ENCODE data around the gene TMEM132D. TPM values are rescaled to one million over a fixed set of nuclear protein-coding genes. Genes with fewer than 3 reads are reported as not detected.
A peak's percentile ranks its signal among the peaks of the same experiment; 100 is the strongest.

Gene TMEM132D
- total RNA-seq, 3 donors from 2014 or later = 0.09 to 0.24 (median 0.12) TPM

GRCh38 chr12:129211862-129212630 lies 691.8 kb downstream of the TMEM132D start:
- H3K4me1 ChIP-seq (ENCODE audit: low read depth) = no peaks in the 10 kb centered on the region
- intact Hi-C loops (cut with DNase I, micrococcal nuclease) = no loop called here
- H3K4me3 ChIP-seq = no peak overlapping the region
- TF ChIP-seq CTCF (IDR thresholded peaks at IDR 0.05) = no peak
- ATAC-seq (peak; percentile 89), DNase-seq (no peak)
- H3K36me3 ChIP-seq (ENCODE audit: low read depth) = no peaks in the 10 kb centered on the region
- no peaks in the 10 kb centered on the region for H3K9me3 ChIP-seq

GRCh38 chr12:129208566-129208965 lies 695.3 kb downstream of the TMEM132D start:
- Histone ChIP-seq H3K4me3 (no peak overlapping the region), H3K36me3 (ENCODE audit: low read depth) (no peaks in the 10 kb centered on the region), H3K4me1 (ENCODE audit: low read depth) (no peaks in the 10 kb centered on the region), H3K9me3 (peaks cover 2% of the 10 kb centered on the region)
- TF ChIP-seq CTCF (IDR thresholded peaks at IDR 0.05) = no peak
- intact Hi-C loops (cut with DNase I, micrococcal nuclease) = no loop called here
- ATAC-seq (no peak), DNase-seq (no peak)

- no peak for TF ChIP-seq CTCF (IDR thresholded peaks at IDR 0.05)
- Histone ChIP-seq H3K36me3 (ENCODE audit: low read depth) (no peaks in the 10 kb centered on the region), H3K4me1 (ENCODE audit: low read depth) (no peaks in the 10 kb centered on the region), H3K4me3 (no peak overlapping the region), H3K9me3 (peaks cover 4% of the 10 kb centered on the region)
- DNase-seq = no peak
- no peak for ATAC-seq
- intact Hi-C loops (cut with DNase I, micrococcal nuclease) = no loop called here
Observed at GRCh38 chr12:129207084-129207483, 696.7 kb downstream of the TMEM132D start.

DNA sequence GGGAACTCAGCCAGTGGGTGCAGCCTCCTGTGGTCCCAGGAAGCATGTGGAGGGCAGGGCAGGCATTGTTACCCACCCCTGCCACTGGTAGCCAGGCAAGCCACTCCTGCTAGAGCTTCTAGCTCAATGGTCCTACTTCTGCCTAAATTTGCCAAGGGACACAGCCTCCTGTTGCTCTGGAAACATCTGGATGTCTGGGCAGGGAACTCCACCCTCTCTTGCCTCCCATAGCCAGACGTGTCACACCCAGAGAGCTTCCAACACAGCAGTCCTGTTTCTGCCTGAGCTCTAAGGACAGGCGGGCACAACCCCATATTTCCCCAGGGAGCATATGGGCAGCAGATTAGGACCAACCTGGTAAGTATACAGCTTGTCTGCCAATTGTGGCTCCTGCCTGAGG lies 700.4 kb downstream of the TMEM132D start:
- H3K9me3 ChIP-seq = peaks cover 4% of the 10 kb centered on the region
- no peaks in the 10 kb centered on the region for H3K36me3 ChIP-seq (ENCODE audit: low read depth)
- intact Hi-C loops (cut with DNase I, micrococcal nuclease) = no loop called here
- DNase-seq = no peak
- no peak for TF ChIP-seq CTCF (IDR thresholded peaks at IDR 0.05)
- no peak overlapping the region for H3K4me3 ChIP-seq
- no peak for ATAC-seq
- H3K4me1 ChIP-seq (ENCODE audit: low read depth) = no peaks in the 10 kb centered on the region

GRCh38 chr12:129202109-129202814 lies 701.6 kb downstream of the TMEM132D start:
- TF ChIP-seq CTCF (IDR thresholded peaks at IDR 0.05) = no peak

More at GRCh38 chr12:129202109-129202814, 701.6 kb downstream of the TMEM132D start:
- no peak overlapping the region for H3K4me3 ChIP-seq
- H3K9me3 ChIP-seq = peaks cover 4% of the 10 kb centered on the region
- H3K36me3 ChIP-seq (ENCODE audit: low read depth) = no peaks in the 10 kb centered on the region
- ATAC-seq (no peak), DNase-seq (no peak)
- intact Hi-C loops (cut with DNase I, micrococcal nuclease) = no loop called here
- no peaks in the 10 kb centered on the region for H3K4me1 ChIP-seq (ENCODE audit: low read depth)

Data from mucosa of descending colon (tissue), 3 donors.